GM12878 (cell line): ENCODE results near the gene C11orf65. TPM values are rescaled to one million over a fixed set of nuclear protein-coding genes. Genes with fewer than 3 reads are reported as not detected.

Source experiments
- ATAC-seq: fragments of 200-7000 bp; cut with Tn5 transposase; 3 replicates; pipeline ENCODE4 v1.9.1; 2020; ENCODE audit warnings: mild to moderate bottlenecking, moderate library complexity
- BruUV-seq: library from RNA; stranded (reverse); fragments of 400-500 nt; replicated peaks from 2 replicates; lab custom pipeline; 2021; lab: Mats Ljungman, UMichigan
- CTCF ChIA-PET: fragments of 300-600 bp; sonication (Branson Sonifier 250); formaldehyde crosslinking; extraction: SDS; loops from one replicate; lab custom pipeline; 2021; ENCODE audit warnings: inconsistent platforms; lab: Yijun Ruan, JAX
- POLR2A ChIA-PET: fragments of 350-600 bp; formaldehyde crosslinking; extraction: SDS; loops from one replicate; lab custom pipeline; 2021; ENCODE audit warnings: inconsistent platforms; lab: Charles Lee
- RAD21 ChIA-PET: fragments of 300-600 bp; sonication (Branson Sonifier 250); formaldehyde crosslinking; loops from one replicate; lab custom pipeline; 2023; ENCODE audit warnings: antibody characterized with exemption; ENCODE audit not compliant: unreplicated experiment; lab: Charles Lee
- SMC1A ChIA-PET: fragments of 300-600 bp; sonication (Branson Sonifier 250); formaldehyde crosslinking; loops from one replicate; lab custom pipeline; 2023; ENCODE audit not compliant: unreplicated experiment, uncharacterized antibody; lab: Charles Lee
- DNase-seq: peaks from one replicate; pipeline ENCODE4 v3.0.0-alpha.2; 2011; ENCODE audit warnings: low read depth, low spot score
- FAIRE-seq: peaks from 3 replicates; lab custom pipeline; 2011; peaks lifted over from hg19 to GRCh38; lab: Jason Lieb, UNC
- H2AFZ ChIP-seq: 2 replicates; pipeline ENCODE4 v1.6.0; 2011; ENCODE audit warnings: low read depth, low read length, control low read depth; ENCODE audit not compliant: control insufficient read depth
- H3K27ac ChIP-seq: 2 replicates; pipeline ENCODE4 v1.5.1; 2011; ENCODE audit warnings: control low read depth; ENCODE audit not compliant: control insufficient read depth, insufficient read depth
- H3K27me3 ChIP-seq, 2 experiments: replicated peaks in 1 of 2; 2 replicates each; pipeline versions ENCODE4 v1.6.0 to v1.6.1; 2011; ENCODE audit warnings: low read length in 1 of 2; ENCODE audit not compliant: control insufficient read depth in 2 of 2, insufficient read depth in 2 of 2
- H3K36me3 ChIP-seq, 2 experiments: 2 replicates each; pipeline ENCODE4 v1.5.1; 2011; ENCODE audit warnings: low read length in 1 of 2; ENCODE audit not compliant: control insufficient read depth in 2 of 2, insufficient read depth in 2 of 2
- H3K4me1 ChIP-seq: 2 replicates; pipeline ENCODE4 v1.6.1; 2011; ENCODE audit warnings: mild to moderate bottlenecking, low read length, moderate library complexity, mixed read lengths; ENCODE audit not compliant: control insufficient read depth, insufficient read depth
- H3K4me2 ChIP-seq: 2 replicates; pipeline ENCODE4 v1.6.0; 2011; ENCODE audit warnings: control low read depth; ENCODE audit not compliant: control insufficient read depth, insufficient read depth
- H3K4me3 ChIP-seq: fragments of 200-600 bp; sonication (generic); 2 replicates; pipeline ENCODE4 v1.5.1; 2016
- H3K79me2 ChIP-seq: 2 replicates; pipeline ENCODE4 v1.6.0; 2011; ENCODE audit warnings: low read length; ENCODE audit not compliant: control insufficient read depth, insufficient read depth
- H3K9ac ChIP-seq: 2 replicates; pipeline ENCODE4 v1.8.0; 2011; ENCODE audit warnings: low read length, control low read depth, mixed read lengths; ENCODE audit not compliant: control insufficient read depth, insufficient read depth
- H3K9me3 ChIP-seq: replicated peaks from 3 replicates; pipeline ENCODE4 v1.5.1; 2011; ENCODE audit warnings: mild to moderate bottlenecking, low read length; ENCODE audit not compliant: control insufficient read depth, insufficient read depth
- H4K20me1 ChIP-seq: 2 replicates; pipeline ENCODE4 v1.6.0; 2011; ENCODE audit not compliant: control insufficient read depth, insufficient read depth
- CBFB ChIP-seq: IDR thresholded peaks from 2 replicates; pipeline ENCODE4 v1.6.1; 2016; ENCODE audit warnings: antibody characterized with exemption, low read depth
- FOS ChIP-seq: IDR thresholded peaks from 3 replicates; pipeline ENCODE4 v1.6.1; 2011; ENCODE audit warnings: borderline replicate concordance; ENCODE audit not compliant: insufficient read length; ENCODE audit errors: extremely low read depth
- HCFC1 ChIP-seq: fragments of 150-350 bp; IDR thresholded peaks from 2 replicates; pipeline ENCODE4 v1.6.1; 2014; ENCODE audit warnings: low read length
- POLR2AphosphoS2 ChIP-seq: IDR thresholded peaks from 2 replicates; pipeline ENCODE4 v1.6.1; 2011; ENCODE audit warnings: low read depth, mild to moderate bottlenecking, low read length, improper control_type of control experiment, moderate library complexity
- POU2F2 ChIP-seq: IDR thresholded peaks from 3 replicates; pipeline ENCODE4 v1.6.1; 2011; ENCODE audit warnings: low read depth, mild to moderate bottlenecking, low read length, borderline replicate concordance
- SREBF1 ChIP-seq: IDR thresholded peaks from 2 replicates; pipeline ENCODE4 v1.6.1; 2012; ENCODE audit warnings: mild to moderate bottlenecking, low read length
- TCF7 ChIP-seq: IDR thresholded peaks from 2 replicates; pipeline ENCODE4 v1.6.1; 2014; ENCODE audit warnings: antibody characterized with exemption, borderline replicate concordance
- YBX1 ChIP-seq: fragments of 450-650 bp; IDR thresholded peaks from 2 replicates; pipeline ENCODE4 v1.6.1; 2016; ENCODE audit warnings: antibody characterized with exemption
- YY1 ChIP-seq: IDR thresholded peaks from 2 replicates; pipeline ENCODE4 v1.6.1; 2011; ENCODE audit warnings: low read depth, mild to moderate bottlenecking, low read length
- WGBS: methylation state at CpG from one replicate; pipeline ENCODE4 v1.1.6; 2016; ENCODE audit warnings: low lambda C conversion rate; ENCODE audit not compliant: insufficient replicate concordance, insufficient coverage; ENCODE audit errors: missing lambda C conversion rate; 5-methylcytosine and 5-hydroxymethylcytosine counted together
- in situ Hi-C: fragments of 300-500 bp; cut with MboI; formaldehyde crosslinking; loops from 9 replicates; pipeline ENCODE4 v1.14.3; 2018; ENCODE audit warnings: mixed read lengths
- intact Hi-C: fragments of 100-400 bp; cut with micrococcal nuclease; formaldehyde crosslinking; loops from one replicate; pipeline ENCODE4 v1.14.2; 2022; ENCODE audit not compliant: unreplicated experiment
- polyA plus RNA-seq, 11 experiments: library from polyadenylated mRNA; depleted of rRNA in 4 of 11; unstranded in 6 of 11; stranded (reverse) in 5 of 11; fragments of >200 nt; fragmentation: Nextera tagmentation in 4 of 11; fragmentation: Illumina TruSeq in 1 of 11; extraction: Ambion mirVana in 4 of 11; extraction: Trizol in 1 of 11; gene quantifications; 1 replicate in 1 of 11; 2 replicates in 10 of 11; pipeline versions ENCODE4 v1.2.1 to v1.2.3, GENCODE V29; 2011 to 2016; ENCODE audit warnings: inconsistent platforms in 2 of 11, missing spikeins in 2 of 11, low read depth in 1 of 11
- total RNA-seq, 4 experiments: library from RNA; depleted of rRNA in 3 of 4; stranded (reverse); fragments of >200 nt in 3 of 4; fragmentation: Illumina TruSeq in 1 of 4; extraction: Trizol in 1 of 4; gene quantifications; 2 replicates each; pipeline versions ENCODE4 v1.2.1 to v1.2.3, GENCODE V29; 2013 to 2021
- TF ChIP-seq, protein P1 (sequence below): fragments of 450-650 bp; IDR thresholded peaks from 2 replicates; pipeline ENCODE4 v1.6.1; 2017; ENCODE audit warnings: mild to moderate bottlenecking, low read depth, inconsistent platforms; ENCODE audit not compliant: poor library complexity, severe bottlenecking
- TF ChIP-seq, protein P2 (sequence below): fragments of 450-650 bp; IDR thresholded peaks from 2 replicates; pipeline ENCODE4 v1.6.1; 2016; ENCODE audit warnings: mild to moderate bottlenecking
- TF ChIP-seq, protein P3 (sequence below): fragments of 150-350 bp; IDR thresholded peaks from 2 replicates; pipeline ENCODE4 v1.6.1; 2014; ENCODE audit warnings: mild to moderate bottlenecking, low read depth, low read length
- TF ChIP-seq, protein P4 (sequence below): IDR thresholded peaks from 2 replicates; pipeline ENCODE4 v1.6.1; 2012; ENCODE audit warnings: improper control_type of control experiment, low read depth, low read length; ENCODE audit not compliant: insufficient replicate concordance

Gene C11orf65
- total and polyA plus RNA-seq, 10 of the 15 experiments (the other 5 are each of a cell fraction or from before 2014, with no cell fraction given) = 0.71 to 2.0 (median 1.2) TPM

DNA sequence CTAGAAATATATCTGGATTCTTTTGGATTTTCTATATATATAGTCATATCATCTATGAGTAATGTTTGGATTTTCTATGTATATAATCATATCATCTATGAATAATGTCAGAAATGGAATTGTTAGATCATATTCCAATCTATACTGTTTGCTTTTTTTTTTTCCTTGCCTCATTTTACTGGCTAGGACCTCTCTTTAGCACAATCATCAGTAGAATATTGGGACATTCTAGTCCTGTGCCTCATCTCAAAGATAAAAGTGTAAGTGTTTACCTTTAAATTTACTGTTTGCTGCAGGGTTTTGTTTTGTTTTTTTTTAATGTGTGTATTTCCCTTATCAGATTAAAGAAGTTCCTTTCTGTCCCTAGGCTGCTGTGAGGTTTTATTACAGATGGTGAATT lies 97.0 kb downstream of the C11orf65 start (continued):
- TF ChIP-seq, protein P1, sequence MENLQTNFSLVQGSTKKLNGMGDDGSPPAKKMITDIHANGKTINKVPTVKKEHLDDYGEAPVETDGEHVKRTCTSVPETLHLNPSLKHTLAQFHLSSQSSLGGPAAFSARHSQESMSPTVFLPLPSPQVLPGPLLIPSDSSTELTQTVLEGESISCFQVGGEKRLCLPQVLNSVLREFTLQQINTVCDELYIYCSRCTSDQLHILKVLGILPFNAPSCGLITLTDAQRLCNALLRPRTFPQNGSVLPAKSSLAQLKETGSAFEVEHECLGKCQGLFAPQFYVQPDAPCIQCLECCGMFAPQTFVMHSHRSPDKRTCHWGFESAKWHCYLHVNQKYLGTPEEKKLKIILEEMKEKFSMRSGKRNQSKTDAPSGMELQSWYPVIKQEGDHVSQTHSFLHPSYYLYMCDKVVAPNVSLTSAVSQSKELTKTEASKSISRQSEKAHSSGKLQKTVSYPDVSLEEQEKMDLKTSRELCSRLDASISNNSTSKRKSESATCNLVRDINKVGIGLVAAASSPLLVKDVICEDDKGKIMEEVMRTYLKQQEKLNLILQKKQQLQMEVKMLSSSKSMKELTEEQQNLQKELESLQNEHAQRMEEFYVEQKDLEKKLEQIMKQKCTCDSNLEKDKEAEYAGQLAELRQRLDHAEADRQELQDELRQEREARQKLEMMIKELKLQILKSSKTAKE = no peak
- TF ChIP-seq POLR2AphosphoS2 (no peak), SREBF1 (no peak)
- TF ChIP-seq, protein P2, sequence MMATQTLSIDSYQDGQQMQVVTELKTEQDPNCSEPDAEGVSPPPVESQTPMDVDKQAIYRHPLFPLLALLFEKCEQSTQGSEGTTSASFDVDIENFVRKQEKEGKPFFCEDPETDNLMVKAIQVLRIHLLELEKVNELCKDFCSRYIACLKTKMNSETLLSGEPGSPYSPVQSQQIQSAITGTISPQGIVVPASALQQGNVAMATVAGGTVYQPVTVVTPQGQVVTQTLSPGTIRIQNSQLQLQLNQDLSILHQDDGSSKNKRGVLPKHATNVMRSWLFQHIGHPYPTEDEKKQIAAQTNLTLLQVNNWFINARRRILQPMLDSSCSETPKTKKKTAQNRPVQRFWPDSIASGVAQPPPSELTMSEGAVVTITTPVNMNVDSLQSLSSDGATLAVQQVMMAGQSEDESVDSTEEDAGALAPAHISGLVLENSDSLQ = no peak

DNA sequence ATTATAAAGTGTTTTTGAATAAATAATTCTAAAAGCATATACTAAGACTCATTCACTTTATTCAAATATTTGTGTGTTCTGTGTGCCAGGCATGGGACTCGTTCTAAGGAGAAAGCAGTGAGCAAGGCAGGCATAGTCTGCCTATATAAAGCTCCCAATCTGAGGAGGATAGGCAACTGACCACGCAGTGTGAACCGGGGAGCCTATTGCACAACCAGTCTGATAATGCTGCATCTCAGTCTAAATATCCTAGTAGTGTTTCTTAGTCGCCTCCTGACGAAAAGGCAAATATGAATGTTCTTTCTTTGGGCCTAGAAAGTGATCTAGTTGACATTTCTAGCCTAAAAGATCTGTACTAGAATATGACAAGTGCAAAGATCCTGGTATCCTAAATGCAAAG lies 98.3 kb downstream of the C11orf65 start:
- no peak overlapping the region for H3K4me2 ChIP-seq
- POLR2A ChIA-PET = no interaction called here
- peaks cover 0 to 7% of the 10 kb centered on the region in 2 experiments; a peak in 2 of 4 replicates for H3K36me3 ChIP-seq
- SMC1A ChIA-PET = no interaction called here
- intact Hi-C loops (no loop called here), in situ Hi-C loops (no loop called here)
- no peak overlapping the region for H3K27ac ChIP-seq
- CTCF ChIA-PET = no interaction called here
- H3K79me2 ChIP-seq = no peaks in the 10 kb centered on the region
- ATAC-seq = no peak
- no peak for TF ChIP-seq POU2F2
- TF ChIP-seq CBFB = no peak
- TF ChIP-seq, protein P3, sequence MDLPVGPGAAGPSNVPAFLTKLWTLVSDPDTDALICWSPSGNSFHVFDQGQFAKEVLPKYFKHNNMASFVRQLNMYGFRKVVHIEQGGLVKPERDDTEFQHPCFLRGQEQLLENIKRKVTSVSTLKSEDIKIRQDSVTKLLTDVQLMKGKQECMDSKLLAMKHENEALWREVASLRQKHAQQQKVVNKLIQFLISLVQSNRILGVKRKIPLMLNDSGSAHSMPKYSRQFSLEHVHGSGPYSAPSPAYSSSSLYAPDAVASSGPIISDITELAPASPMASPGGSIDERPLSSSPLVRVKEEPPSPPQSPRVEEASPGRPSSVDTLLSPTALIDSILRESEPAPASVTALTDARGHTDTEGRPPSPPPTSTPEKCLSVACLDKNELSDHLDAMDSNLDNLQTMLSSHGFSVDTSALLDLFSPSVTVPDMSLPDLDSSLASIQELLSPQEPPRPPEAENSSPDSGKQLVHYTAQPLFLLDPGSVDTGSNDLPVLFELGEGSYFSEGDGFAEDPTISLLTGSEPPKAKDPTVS = no peak
- TF ChIP-seq YY1 = no peak
- TF ChIP-seq, protein P4, sequence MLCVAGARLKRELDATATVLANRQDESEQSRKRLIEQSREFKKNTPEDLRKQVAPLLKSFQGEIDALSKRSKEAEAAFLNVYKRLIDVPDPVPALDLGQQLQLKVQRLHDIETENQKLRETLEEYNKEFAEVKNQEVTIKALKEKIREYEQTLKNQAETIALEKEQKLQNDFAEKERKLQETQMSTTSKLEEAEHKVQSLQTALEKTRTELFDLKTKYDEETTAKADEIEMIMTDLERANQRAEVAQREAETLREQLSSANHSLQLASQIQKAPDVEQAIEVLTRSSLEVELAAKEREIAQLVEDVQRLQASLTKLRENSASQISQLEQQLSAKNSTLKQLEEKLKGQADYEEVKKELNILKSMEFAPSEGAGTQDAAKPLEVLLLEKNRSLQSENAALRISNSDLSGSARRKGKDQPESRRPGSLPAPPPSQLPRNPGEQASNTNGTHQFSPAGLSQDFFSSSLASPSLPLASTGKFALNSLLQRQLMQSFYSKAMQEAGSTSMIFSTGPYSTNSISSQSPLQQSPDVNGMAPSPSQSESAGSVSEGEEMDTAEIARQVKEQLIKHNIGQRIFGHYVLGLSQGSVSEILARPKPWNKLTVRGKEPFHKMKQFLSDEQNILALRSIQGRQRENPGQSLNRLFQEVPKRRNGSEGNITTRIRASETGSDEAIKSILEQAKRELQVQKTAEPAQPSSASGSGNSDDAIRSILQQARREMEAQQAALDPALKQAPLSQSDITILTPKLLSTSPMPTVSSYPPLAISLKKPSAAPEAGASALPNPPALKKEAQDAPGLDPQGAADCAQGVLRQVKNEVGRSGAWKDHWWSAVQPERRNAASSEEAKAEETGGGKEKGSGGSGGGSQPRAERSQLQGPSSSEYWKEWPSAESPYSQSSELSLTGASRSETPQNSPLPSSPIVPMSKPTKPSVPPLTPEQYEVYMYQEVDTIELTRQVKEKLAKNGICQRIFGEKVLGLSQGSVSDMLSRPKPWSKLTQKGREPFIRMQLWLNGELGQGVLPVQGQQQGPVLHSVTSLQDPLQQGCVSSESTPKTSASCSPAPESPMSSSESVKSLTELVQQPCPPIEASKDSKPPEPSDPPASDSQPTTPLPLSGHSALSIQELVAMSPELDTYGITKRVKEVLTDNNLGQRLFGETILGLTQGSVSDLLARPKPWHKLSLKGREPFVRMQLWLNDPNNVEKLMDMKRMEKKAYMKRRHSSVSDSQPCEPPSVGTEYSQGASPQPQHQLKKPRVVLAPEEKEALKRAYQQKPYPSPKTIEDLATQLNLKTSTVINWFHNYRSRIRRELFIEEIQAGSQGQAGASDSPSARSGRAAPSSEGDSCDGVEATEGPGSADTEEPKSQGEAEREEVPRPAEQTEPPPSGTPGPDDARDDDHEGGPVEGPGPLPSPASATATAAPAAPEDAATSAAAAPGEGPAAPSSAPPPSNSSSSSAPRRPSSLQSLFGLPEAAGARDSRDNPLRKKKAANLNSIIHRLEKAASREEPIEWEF = no peak
- no peak for TF ChIP-seq TCF7
- no peak for TF ChIP-seq HCFC1
- TF ChIP-seq FOS = no peak
- TF ChIP-seq SREBF1 = no peak
- no peak for TF ChIP-seq YBX1
- no peak overlapping the region for H3K4me3 ChIP-seq
- DNase-seq = no peak
- H3K27me3 ChIP-seq = no peaks in the 10 kb centered on the region
- H3K9ac ChIP-seq = no peak overlapping the region
- H3K9me3 ChIP-seq = no peaks in the 10 kb centered on the region
- WGBS = 84% methylated on average over 5 of the region's 5 CpGs
- no peak overlapping the region for H2AFZ ChIP-seq
- no peak for FAIRE-seq
- H3K4me1 ChIP-seq = no peaks in the 10 kb centered on the region
- BruUV-seq = no TSS peak
- RAD21 ChIA-PET = no interaction called here
- H4K20me1 ChIP-seq = no peaks in the 10 kb centered on the region; the same call in 1 of the 2 replicates
